HG02970 (cell line): Measurements from ENCODE around the gene MGP.

Experiments
- ATAC-seq: cut with Tn5 transposase; IDR thresholded peaks from one replicate; pipeline ENCODE4 v1.9.1; 2021; ENCODE audit warnings: mild to moderate bottlenecking, moderate library complexity, moderate number of reproducible peaks; ENCODE audit not compliant: unreplicated experiment, low FRiP score

Gene MGP

DNA sequence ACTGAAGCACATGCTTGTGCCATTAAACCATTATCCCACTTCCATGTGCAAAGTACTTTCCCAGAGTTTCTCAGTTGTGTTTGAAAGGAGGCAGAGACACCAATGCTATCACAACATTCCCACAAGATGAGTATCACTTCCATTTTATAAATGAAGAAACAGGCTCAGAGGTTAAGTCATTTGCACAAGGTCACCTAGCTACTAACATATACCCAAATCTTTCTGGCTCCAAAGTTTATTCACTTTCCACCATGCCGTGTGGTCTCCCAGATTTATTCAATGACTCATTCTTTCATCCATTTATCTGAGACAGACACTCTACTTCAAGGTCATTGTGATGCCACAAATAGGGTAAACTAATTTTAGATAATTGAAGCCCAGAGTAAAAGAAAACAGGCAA is 51.7 kb downstream of the MGP start:
- ATAC-seq, result no peak

GRCh38 chr12:14833336-14833735 is 52.3 kb downstream of the MGP start:
- ATAC-seq, result no peak
